ENCODE results near the gene KIAA0513. TPM values are rescaled to one million over a fixed set of nuclear protein-coding genes. Genes with fewer than 3 reads are reported as not detected.

The KIAA0513 gene
- total RNA-seq, 4 donors from 2014 or later, result 5.5 to 13.8 (median 11.7) TPM

- no peak for TF ChIP-seq CTCF (IDR thresholded peaks at IDR 0.05; ENCODE audit: low read depth)
These were observed 5.6 kb downstream of the KIAA0513 start for GRCh38 chr16:85033171-85033570.

GRCh38 chr16:85034591-85035433 lies 7.2 kb downstream of the KIAA0513 start:
- no peak for TF ChIP-seq CTCF (IDR thresholded peaks at IDR 0.05; ENCODE audit: low read depth)

GRCh38 chr16:85036236-85037049 lies 8.8 kb downstream of the KIAA0513 start:
- no peak for TF ChIP-seq CTCF (IDR thresholded peaks at IDR 0.05; ENCODE audit: low read depth)

DNA sequence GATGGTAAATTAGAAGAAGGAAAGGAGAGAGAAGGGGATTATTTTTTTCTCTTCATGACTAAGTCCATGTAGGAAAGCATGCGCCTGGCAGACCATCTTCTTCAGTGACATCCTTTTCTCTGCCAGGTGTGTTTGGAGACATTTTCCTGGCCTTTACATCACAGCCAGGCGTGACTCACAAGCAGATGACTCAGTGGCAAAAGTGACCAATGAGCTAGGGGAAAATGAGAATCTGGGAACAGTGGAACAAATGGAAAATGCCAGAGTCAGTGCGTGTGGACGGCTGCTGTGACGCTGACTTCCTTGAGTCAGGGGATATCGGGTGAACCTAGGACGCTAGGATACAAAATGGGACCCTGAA lies 9.4 kb downstream of the KIAA0513 start:
- TF ChIP-seq CTCF (IDR thresholded peaks at IDR 0.05; ENCODE audit: low read depth), result no peak

GRCh38 chr16:85037721-85038120 lies 10.1 kb downstream of the KIAA0513 start:
- TF ChIP-seq CTCF (IDR thresholded peaks at IDR 0.05; ENCODE audit: low read depth), result no peak

GRCh38 chr16:85040685-85041084 lies 13.1 kb downstream of the KIAA0513 start:
- TF ChIP-seq CTCF (IDR thresholded peaks at IDR 0.05; ENCODE audit: low read depth), result no peak
